Right kidney (tissue), 1 donor: ENCODE measurements around the gene PEX7.
A peak's percentile ranks its signal among the peaks of the same experiment; 100 is the strongest.
"Not testable (repeated sequence)": the region's sequence is repeated elsewhere in the genome, so short reads cannot be mapped to it uniquely, and the experiment has no call there.

Experiments
- DNase-seq: peaks from one replicate; pipeline ENCODE4 v3.0.0-alpha.2; 2016

The PEX7 gene

DNA sequence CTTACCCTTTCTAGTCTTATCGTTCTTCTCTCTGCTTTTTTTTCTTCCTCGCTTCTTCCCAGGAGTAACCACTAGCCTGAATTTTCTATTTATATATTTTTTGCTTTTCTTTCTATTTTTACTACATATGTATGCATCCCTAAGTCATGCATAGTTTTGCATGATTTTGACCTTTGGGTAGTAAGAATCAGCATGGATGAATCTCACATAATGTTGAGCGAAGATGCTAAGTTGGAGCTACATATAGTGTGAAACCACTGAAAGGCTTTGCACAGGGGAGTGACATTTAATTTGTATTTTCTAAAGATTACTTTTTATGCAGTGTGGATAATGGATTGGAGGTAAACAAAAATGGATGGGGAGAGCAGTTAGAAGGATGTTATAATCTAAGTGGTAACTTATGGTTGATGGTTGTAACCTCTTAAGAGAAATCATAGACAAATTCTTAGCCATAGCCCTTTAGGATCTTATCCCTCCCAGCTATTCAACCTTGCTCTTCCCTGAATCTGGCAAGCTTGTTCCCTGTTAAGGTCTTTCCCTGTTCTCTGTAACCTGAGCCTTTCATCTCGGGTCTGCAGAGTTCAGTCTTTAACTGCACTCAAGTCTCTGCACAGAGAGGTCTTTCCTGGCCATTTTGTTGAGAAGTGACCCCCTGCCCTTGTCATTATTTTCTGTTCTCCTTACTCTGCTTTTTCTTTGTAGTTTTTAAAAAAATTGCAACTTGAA is 18.0 kb downstream of the PEX7 start:
- DNase-seq, result no peak

- no peak for DNase-seq
Observed at GRCh38 chr6:136843210-136843609, 20.8 kb downstream of the PEX7 start.

DNA sequence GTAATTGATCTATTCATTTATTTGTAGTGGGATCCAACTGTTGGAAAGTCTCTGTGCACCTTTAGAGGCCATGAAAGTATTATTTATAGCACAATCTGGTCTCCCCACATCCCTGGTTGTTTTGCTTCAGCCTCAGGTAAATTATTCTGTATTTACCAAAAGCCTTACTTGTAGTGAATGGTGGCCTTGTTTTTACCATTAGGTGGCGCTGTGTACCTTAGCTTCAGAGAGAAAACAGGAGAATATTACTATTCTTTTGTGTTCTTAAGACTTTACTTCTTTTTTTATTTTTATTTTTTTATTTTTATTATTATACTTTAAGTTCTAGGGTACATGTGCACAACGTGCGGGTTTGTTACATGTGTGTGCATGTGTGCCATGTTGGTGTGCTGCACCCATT is 23.7 kb downstream of the PEX7 start:
- no peak for DNase-seq

- not testable (repeated sequence) for DNase-seq
Observed at GRCh38 chr6:136846477-136846876, 24.1 kb downstream of the PEX7 start.

DNA sequence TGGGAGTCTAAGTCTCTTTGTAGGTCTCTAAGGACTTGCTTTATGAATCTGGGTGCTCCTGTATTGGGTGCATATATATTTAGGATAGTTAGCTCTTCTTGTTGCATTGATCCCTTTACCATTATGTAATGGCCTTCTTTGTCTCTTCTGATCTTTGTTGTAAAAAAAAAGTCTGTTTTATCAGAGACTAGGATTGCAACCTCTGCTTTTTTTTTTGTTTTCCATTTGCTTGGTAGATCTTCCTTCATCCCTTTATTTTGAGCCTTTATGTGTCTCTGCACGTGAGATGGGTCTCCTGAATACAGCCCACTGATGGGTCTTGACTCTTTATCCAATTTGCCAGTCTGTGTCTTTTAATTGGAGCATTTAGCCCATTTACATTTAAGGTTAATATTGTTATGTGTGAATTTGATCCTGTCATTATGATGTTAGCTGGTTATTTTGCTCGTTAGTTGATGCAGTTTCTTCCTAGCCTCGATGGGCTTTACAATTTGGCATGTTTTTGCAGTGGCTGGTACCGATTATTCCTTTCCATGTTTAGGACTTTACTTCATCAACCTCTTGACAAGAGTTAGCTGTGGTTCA is 27.7 kb downstream of the PEX7 start:
- DNase-seq, result not testable (repeated sequence)

- no peak for DNase-seq
Observed at GRCh38 chr6:136859430-136859829, 37.0 kb downstream of the PEX7 start.

DNA sequence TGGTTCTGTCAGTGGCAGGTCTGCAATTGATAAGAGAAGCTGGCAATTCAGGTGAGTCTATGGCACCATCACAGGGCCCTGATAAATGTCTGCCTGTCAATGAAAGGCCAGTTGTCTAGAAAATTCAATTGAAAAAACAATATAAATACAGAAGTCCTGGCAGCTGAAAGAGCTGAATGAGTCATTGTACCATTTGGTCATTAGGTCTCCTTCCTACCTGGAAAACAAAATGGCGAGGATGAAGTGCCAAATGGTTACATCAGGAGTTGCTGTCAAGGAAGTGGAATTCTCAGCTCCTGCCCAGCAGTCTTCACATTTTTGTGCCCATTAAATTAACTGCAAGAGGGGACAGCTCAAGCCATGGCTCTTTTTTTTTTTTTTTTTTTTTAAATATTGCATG is 37.7 kb downstream of the PEX7 start:
- no peak for DNase-seq

- DNase-seq, result no peak
Observed at GRCh38 chr6:136862662-136863061, 40.3 kb downstream of the PEX7 start.

- no peak for DNase-seq
Observed at GRCh38 chr6:136863752-136864151, 41.4 kb downstream of the PEX7 start.

GRCh38 chr6:136864676-136865075 is 42.3 kb downstream of the PEX7 start:
- DNase-seq, result no peak

DNA sequence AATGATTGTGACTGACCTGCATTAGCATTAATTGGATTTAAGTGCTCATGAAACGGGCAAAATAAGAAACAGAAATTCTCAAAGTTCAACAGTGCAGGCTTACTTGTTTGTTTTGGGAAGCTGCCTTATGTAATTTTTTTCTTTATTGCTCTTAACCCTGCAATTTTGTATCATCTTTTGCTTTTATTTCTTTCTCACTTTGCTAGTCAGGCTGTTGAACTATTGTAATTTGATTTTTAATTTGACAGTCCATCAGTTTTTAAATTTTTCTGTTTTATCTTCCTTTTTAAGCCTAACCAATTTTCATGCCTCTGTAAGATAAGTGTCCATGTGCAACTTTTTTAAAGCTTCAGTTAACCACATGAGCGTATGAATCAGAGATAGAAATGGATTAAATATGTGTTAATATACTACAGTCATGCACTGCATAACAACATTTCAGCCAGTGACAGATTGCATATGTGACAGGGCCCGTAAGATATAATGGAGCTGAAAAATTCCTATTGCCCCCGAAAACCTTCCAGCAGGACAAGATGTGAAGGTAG is 44.6 kb downstream of the PEX7 start:
- DNase-seq, result no peak

GRCh38 chr6:136869451-136869850 is 47.1 kb downstream of the PEX7 start:
- DNase-seq, result no peak

GRCh38 chr6:136873748-136874147 is 51.4 kb downstream of the PEX7 start:
- peak; percentile 3 for DNase-seq

DNA sequence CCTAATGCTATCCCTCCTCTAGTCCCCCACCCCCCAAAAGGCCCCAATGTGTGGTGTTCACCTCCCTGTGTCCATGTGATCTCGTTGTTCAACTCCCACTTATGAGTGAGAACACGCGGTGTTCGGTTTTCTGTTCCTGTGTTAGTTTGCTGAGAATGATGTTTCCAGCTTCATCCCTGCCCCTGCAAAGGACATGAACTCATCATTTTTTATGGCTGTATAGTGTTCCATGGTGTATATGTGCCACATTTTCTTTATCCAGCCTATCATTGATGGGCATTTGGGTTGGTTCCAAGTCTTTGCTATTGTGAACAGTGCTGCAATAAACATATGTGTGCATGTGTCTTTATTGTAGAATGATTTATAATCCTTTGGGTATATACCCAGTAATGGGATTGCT is 54.1 kb downstream of the PEX7 start:
- not testable (repeated sequence) for DNase-seq

DNA sequence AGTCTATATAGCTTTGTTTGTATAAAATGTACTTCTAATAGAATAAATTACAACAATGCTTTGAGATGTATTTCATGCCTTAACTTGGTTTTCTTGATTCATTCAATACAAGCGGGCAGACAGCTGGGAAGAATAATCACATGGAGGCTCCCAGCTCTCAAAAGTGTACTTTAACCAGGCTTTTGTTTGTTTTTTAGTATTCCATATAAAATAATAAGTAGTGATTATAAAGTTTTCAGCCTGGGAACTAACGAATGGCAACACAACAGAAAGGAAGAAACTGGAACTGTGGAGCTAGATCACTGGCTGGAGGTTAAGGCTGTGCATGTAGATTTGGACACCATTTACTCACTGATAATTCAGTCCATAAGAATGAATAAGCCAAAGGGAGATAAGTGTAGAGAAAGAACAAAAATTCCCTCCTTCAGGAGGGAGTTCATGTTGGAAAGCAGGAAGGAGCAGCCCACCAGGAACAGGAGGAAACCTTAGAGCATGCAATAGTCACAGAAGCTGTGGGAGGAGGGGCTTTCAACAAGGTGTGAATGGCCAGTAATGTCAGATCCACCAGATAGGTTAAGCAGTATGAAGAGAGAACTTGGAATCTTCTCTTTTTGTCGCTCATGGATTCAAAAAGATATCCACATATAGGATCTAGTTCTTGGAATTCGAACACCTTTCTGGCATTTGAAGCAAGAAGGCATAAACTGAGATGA is 58.5 kb downstream of the PEX7 start:
- DNase-seq, result no peak

- no peak for DNase-seq
Observed at GRCh38 chr6:136886091-136886490, 63.7 kb downstream of the PEX7 start.

DNA sequence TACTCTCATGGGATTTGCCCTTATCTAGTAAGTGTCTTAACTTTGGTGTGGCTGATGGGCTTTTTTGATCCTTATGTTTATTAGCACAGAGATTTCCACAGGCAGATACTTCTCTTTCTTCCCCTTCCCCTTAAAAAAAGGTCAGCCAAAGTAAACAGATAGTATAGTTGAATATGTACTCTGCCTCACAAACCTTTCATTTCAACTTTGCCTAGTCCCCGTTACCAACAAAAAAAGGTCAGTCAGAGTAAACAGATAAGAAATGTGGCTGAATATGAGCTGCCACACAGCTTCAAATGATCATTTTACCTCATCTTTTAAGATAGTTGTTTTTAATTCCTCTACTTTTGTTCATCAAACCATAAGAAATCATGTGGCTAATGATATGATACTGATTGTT is 65.6 kb downstream of the PEX7 start:
- DNase-seq, result no peak

- no peak for DNase-seq
Observed at GRCh38 chr6:136889271-136890193, 67.1 kb downstream of the PEX7 start.

GRCh38 chr6:136890194-136890839 is 67.9 kb downstream of the PEX7 start:
- no peak for DNase-seq

GRCh38 chr6:136890986-136891385 is 68.6 kb downstream of the PEX7 start:
- DNase-seq, result no peak

DNA sequence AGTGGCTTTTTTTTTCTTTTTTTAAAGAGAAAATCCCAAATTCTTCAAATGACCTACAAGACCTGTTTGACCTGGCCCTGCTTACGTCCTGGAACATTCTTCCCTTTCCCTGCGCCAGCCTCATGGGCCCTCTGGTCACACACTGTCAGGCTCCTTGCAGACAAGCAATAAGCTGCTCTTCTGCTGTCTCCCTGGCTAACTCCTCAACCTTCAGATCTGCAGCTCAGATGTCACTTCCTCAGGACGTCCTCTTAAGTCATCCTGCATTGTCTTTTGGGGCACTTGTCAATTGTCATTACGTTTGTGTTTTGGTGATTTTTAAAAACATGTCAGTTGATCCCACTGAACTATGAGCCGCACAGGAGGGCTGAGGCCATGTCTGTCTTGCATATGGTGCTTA is 70.8 kb downstream of the PEX7 start:
- no peak for DNase-seq

DNA sequence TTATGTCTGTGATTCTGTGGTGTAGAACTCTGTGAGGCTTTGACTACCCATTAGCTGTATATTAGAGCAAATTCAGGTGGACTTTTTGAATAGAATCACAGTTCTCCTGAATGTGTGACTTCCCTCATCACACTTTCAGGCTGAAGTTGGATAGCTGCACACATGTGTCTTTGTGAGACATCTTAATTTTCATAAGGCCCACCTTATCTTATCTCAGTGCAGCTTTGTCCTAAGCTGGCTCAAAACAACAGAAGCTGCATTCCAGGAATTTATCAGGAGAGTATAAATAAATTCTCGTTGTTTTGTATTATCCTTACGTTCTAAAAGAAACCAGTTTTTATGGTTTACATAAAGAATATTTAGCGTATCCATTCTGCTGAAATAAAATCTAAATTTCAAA is 73.5 kb downstream of the PEX7 start:
- no peak for DNase-seq
